HG02938 (cell line): ENCODE data around the gene PTGES2.
"Not testable (repeated sequence)": the region's sequence is repeated elsewhere in the genome, so short reads cannot be mapped to it uniquely, and the experiment has no call there.

ENCODE experiments used
- ATAC-seq: cut with Tn5 transposase; IDR thresholded peaks from one replicate; pipeline ENCODE4 v1.9.1; 2021; ENCODE audit warnings: mild to moderate bottlenecking, moderate library complexity; ENCODE audit not compliant: unreplicated experiment

The PTGES2 gene

DNA sequence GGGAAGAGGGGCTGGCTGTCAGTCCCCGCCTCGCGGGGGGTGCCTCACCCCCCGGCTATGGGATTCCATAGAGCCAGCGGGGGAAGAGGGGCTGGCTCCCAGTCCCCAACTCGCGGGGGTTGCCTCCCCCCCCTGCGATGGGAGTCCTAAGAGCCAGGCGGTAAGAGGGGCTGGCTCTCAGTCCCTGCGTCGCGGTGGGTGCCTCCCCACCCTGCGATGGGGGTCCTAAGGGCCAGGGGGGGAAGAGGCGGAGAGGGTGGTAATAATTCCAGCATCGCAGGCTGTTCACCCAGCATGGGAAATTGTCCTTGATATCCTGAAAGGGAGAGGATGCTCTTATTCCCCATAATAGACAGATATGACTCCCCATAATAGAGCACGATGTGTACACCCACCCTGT, 12.1 kb upstream of the PTGES2 start:
- no peak for ATAC-seq

DNA sequence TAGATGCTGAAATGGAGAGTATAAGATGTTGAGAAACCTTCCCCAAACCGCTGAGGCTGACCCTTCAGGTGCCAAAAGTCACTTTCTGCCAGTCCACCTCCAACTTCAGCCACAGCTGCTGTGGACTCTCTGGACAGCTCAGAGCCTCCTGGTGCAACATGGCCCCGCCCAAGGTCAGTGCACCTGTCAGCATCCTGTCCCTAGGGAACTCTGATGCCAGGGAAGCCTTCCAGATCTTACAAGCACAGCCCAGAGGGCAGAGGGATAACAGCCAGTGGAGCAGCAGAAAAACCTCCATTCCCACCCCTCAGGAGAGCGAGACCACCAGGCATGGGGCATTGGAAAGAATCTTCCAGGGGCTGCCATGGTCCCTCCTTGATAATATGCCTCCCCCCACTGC, 10.5 kb upstream of the PTGES2 start:
- no peak for ATAC-seq

DNA sequence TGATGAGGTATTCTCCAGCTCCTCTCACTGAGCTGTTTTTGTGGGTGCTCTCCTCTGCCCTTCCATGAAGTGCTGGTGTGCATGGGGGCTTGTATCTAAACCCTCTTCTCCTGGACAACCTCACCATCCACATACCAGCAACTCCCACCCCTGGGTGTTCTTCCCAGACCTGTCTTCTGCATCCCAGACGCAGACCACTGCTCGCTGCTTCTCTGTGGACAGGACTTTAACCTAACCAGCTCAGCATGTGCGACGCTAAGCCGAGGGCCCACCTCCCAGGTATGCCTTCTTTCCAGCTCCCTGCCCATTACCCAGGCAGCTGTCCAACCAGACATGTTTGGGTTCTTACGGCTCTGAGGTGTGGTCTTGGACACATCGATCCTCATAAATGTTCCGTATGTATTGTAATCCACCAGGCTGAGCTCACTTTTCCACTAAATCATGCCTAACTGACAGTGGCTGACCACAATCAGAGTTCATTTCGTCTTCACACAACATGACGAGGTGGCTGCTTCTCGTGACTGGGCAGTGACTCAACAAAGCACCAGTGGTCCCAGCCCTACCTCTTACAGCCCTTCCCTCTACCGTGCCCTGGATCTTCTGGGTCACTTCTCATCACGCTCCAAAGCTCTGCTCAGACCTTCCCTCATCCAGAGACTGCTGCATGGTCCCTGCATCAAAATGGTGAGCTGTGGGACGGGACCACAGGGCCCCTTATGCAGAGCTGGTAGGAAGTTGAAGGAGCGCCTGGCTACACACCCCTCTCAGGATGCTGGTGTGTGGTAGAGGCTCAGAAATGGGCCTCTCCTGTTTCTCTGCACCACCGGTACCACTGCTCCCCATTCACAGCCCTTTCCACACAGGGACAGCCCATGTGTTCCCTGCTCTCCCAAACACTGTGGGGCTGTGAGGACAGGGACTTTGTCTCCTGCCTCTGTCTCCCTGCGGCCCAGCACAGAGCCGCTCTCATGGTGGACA, 9.6 kb upstream of the PTGES2 start:
- ATAC-seq: no peak

DNA sequence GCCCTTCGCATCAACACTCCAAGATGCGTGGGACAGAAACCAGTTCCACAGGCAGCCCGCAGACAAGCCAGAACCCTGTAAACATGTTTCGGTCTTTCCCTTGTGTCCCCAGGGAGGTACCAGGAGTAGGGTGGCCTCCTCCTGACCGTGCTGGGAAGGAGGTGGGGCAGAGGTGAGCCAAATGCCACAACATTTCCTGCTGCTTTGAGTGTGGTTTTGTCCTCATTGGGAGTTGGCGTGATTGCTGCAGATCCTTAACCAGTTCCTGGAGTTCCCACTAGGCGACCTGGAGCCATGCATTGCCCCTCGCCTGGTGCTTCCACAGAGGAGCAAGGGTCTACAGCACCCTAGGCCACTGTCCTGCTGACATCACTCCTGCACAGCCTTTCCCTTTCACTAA, 8.0 kb upstream of the PTGES2 start:
- ATAC-seq: not testable (repeated sequence)

DNA sequence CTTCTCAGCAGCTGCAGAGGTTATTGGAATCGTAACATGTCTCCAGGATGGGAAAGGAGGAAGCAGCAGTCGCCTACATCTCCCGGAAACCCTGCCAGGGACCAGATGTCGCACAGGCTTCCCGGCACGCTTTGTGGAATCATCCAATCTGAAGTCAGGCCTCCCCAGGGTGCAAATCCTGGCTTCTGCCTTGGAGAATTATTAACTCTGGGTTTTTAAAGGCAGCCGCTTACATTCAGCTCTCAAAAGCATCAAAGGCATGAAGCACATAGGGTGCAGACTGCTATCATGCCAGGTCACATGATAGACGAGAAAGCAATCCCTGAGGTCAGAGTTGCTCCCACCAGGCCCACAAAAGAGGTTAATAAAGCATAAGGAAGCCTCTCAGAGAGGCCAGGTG, 4.6 kb upstream of the PTGES2 start:
- not testable (repeated sequence) for ATAC-seq

DNA sequence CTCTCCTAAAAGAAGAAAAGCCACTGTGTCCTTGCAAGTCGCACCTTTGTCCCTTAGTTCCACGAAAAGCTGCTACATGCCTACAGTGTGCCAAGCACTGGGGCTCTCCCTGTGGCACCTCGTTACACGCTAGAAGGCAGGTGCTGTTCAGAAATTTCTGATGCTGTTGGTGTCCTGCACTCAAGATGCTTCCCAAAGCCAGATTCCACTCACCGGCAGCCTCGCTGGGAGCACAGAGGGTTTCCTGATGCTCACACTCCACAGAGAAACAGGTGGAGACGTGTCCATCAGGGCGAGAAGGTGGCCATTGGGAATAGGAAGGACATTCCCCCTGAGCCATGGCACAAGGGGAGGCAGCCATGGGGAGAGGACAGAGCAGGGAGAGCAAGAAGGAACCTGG, 3.8 kb upstream of the PTGES2 start:
- ATAC-seq: not testable (repeated sequence)

DNA sequence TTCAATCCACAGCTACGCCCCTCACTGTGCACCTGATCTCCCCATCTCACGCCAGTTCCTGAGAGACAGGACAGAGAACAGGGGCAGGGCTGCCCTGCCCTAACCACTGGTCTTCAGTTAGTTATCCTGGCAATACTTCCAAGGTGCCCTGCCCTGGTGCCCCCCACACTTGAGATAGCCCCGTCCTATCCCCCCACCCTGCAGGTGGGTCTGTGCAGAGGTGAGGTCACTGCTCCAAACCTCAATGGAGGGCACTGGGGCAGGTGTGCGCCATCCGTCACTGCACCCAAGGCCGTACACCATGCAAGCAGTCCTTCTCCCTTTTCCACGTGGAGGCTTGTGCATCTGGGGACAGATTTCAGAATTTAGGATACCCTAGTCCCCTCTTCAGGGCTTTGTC, 3.1 kb upstream of the PTGES2 start:
- not testable (repeated sequence) for ATAC-seq

DNA sequence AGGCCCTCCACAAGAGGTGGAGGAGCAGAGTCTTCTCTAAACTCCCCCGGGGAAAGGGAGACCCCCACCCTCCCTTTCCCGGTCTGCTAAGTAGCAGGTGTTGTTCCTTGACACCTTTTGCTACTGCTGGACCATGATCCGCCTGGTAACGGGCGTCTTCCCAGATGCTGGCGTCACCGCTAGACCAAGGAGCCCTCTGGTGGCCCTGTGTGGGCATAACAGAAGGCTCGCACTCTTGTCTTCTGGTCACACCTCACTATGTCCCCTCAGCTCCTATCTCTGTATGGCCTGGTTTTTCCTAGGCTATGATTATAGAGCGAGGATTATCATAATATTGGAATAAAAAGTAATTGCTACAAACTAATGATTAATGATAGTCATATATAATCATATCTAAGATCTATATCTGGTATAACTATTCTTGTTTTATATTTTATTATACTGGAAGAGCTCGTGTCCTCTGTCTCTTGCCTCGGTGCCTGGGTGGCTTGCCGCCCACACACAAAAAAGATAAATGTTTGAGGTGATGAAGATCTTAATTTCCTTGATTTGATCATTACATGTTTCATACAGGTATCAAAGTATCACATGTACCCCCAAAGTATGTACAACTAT, 2.6 kb upstream of the PTGES2 start:
- ATAC-seq: not testable (repeated sequence)

DNA sequence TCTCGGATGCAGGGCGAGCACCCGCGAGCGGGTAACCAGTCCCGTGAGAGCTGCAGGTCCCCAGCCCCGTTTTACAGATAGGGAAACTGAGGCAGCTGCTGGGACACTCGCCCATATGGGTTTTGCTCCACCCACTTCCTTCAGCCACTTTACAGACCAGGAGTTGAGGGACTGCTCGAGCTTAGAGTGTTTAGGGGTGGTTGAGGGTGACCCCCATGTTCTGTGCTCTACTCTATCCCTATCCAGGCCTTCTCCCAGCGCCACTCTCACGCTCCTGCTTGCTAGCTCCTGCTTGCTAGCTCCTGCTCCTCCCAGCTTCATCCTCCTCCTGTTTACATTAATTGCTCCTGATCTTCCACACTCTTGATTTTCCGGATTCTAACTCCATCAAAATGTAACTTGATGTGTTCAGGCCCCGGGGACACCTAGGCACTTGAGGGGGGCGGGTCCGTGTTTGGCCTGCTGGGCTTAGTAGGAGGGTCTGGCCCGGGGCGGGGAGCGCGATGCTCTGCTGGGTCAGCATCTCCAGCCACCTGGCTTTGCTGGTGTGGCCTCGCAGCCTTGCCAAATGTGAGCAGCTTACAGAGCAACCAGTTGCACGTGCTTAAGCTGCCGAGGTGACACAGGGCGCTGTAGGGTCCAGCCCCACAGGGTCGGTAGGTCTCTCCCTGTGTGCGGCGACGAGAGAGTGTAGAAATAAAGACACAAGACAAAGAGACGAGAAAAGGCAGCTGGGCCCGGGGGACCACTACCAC, 1.5 kb upstream of the PTGES2 start:
- ATAC-seq: no peak

DNA sequence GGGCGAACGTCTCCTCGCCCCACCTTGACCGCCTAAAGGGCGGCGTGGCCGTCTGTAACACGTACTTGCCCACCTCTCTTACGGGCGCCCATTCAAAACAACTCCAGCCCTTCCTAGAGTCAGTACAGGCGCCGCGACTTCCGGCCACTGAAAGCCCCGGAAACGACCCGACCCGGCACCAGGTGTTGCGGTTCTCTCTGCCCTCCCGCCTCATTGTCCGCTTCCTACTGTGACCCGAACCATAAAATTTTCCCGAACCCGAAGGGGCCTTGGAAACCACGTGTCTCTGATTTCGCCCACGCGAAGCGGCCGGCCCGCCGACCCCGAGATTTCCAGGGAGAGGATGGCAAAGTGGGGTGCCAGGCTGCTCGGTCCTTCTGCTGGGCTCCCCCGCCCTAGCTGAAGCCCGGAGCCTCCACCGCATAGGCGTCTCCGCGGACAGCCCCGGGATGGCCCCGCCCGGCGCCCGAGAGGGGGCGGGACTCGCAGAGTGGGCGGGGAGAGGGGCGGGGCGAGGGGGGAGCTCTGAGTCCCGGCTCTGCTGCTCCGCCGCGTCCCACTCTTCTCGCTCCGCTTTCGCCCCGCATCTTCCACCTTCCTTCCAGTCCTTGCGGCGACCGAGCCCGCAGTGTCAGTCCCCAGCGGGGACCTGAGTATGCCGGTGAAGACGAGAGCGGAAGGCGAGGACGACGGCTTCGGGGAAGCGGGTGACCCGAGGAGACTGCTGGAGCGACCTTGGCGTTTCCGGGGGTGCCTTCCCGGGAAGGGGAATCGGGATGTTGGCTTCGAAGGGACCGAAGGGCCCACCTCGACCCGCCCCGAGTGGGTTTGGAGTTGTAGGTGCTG, 684 bp upstream of the PTGES2 start:
- peak; percentile 69 for ATAC-seq

DNA sequence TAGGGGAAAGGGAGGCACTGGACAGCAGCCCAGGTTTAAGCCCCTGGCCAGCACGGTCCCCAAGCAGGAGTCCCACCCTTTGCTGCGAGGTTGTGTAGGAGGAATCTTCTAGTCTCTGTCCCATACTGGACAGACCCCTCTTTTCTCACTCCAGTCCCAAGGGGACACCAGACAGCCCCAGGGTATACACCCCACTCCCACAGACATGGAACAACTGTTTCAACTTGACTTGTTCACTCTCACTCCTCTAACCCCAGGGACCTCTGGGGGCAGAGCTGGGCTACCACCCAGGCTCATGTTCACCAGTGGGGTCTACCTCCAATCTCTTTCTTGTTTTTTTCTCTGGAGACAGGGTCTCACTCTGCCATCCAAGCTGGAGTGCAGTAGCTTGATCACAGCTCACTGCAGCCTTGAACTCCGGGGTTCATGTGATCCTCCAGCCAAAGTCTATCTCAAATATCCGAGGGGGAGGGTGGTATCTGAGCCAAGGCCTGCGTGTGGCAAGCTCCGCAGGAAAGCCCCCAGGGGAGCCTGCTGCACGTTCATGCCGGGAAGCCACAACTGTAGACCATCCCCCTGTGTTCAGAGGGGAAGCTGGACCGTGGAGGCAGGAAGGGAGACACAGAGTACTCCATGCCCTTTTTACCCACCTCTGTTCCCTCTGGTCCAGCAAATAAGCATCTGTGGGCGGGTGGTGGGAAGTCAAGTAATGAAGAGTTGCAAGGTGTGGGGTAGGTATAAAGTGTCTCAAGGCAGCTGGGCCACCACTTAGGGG, 1.8 kb downstream of the PTGES2 start:
- ATAC-seq: no peak

DNA sequence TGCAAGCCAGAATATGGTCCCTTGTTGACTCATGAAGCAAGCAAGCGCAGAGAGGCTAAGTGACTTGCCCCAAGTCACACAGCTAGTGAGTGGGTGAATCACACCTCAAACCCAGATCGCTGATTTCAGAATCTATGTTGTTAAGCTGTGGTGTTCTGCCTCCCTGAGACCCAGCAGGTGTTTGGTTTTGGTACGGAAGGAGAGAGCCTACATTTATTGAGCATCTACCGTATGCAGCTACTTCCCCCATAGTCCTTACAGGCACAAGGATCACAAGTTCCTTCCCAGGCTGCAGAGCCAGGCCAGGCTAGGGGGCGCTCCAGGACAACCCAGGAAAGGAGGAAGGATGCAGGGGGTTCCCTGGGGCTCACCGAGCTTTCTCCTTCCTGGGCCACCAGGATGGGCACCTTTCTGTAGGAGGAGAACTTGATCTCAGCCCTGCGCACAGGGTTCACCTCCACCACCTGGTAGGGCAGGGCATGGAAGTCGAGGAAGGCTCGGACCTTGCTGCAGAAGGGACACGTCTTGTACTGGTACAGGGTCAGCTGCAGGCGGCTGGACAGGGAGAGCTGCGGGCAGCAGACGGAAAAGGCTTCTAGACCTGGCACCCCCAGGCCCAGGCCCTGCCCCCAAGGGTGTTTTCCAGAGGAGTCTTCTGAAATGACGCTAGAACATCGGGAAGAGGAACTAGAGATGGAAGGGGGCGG, 2.5 kb downstream of the PTGES2 start:
- no peak for ATAC-seq

DNA sequence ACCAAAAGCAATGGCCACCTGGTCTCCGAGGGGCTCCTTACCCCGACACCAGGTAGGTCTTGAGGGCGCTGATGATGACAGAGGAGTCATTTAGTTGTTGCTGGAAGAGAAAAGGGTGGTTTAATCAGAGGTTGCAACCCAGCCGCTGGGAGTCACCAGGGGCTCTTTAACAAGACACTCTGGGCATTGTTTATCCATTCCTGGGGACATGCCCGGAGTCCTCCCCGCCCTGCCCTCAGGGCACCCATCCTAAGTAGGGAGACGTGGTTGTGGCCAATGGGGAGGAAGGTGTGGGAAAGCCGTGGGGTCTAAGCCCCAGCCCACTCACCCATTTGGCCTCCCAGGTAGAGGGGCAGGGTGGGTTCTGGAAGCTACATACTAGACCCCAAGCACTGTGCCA, 3.1 kb downstream of the PTGES2 start:
- no peak for ATAC-seq

DNA sequence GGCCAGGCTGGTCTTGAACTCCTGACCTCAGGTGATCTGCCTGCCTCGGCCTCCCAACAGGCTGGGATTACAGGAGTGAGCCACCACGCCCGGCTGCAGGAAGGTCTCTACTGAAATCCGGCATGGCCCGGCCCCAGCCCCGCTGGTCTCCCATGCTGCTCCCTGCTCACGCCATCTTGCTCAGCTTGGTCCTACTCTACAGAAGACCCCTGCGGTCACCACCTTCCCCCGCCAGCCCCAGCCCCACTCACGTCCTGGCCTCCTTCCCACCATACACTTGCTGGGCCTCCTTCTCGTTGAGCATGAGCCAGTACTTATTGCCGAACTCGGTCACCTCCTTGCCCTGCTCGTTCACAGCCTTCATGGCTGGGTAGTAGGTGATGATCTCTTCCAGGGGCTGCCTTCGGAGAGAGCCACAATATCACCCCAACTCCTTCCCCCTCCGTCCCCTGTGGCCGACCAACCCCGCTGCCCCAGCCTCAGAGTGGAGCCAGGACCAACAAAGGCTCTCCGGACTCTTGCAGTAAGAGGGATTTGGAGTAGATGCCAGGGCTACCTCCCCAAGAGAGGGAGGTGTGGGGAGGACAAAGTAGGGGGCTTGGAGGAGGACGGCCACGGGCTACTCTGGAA, 4.0 kb downstream of the PTGES2 start:
- ATAC-seq: no peak

DNA sequence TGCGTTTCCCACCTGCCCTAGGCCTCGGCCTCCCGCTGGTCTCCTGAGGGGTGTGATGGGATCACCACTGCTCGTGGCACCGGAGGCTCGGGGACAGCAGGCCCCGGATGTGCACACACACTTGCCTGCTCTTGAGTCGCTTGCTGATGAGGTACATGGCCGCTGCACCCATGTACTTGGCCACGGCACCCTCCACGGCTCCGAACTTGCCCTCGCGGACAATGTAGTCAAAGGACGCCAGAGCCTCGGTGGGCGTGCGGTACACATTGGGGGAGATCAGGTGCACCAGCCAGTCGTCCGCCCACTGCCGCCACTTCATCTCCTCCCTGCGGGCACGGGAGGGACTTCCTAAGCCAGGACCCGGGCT, 4.7 kb downstream of the PTGES2 start:
- no peak for ATAC-seq

DNA sequence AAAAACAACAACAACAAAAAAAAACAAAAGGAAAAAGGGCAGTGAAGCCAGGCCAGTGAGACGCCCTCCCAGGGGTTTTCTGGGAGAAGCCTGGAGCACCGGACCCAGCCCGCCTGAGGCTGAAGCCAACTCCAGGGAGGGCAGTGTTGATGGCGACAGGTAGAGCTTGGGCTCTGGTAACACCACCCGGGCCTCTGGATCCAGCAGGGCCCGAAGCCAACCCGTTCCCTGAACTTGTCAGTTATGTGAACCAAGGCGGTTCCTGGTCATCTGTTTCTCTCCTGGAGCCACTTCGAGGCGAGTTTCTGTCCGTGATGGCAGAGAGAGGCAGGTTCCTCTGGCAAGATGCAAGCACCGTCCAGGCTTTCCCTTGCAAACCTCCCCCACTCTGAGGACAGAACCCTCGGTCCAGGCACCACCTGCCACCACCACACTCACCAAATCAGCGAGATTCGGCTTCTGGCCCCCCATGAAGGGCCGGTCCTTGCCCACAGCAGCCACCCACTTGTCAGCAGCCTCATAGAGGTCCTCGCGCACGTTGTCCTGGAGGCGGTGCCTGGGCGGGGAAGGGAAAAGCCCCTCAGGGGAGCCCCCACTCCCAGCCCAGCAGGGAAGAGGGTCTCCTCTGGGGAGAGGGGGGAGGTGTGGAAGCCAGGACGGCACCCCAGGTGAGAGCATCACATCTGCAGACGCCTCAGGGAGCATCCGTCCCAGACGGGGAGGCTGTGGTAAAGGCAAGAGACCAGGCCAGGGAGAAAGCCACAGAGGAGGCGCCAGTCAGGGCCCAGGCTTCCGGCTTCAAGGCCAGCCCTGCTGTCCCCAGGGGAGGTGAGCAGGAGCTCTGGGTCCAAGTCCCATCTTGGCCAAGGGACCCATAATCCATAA, 5.4 kb downstream of the PTGES2 start:
- no peak for ATAC-seq

DNA sequence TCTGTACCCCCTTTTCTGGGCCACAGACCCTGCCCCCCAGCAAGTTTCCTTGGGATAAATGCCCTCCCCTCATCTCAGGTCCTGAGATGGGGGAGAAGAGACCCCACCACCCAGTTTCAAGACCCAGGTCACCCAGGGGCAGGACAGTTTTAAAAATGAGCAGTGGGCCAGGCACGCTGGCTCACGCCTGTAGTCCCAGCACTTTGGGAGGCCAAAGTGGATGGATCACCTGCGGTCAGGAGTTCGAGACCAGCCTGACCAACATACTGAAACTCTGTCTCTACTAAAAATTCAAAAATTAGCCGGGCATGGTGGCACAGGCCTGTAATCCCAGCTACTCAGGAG, 6.1 kb downstream of the PTGES2 start:
- ATAC-seq: no peak
